Activated CD8-positive, alpha-beta memory T cell treated with anti-CD3 and anti-CD28 coated beads, Interleukin-2, amount 50 U/mL, for 1 hour (primary cell): Measurements from ENCODE around the gene MVK.

Experiments used
- DNase-seq: peaks from one replicate; pipeline ENCODE4 v3.0.0-alpha.2; 2020; ENCODE audit errors: extremely low read depth

The MVK gene

GRCh38 chr12:109544955-109545531, 28.6 kb upstream of the MVK start:
- no peak for DNase-seq

- no peak for DNase-seq
Observed at GRCh38 chr12:109545826-109546225, 27.8 kb upstream of the MVK start.

GRCh38 chr12:109547286-109547685, 26.3 kb upstream of the MVK start:
- DNase-seq, result no peak

DNA sequence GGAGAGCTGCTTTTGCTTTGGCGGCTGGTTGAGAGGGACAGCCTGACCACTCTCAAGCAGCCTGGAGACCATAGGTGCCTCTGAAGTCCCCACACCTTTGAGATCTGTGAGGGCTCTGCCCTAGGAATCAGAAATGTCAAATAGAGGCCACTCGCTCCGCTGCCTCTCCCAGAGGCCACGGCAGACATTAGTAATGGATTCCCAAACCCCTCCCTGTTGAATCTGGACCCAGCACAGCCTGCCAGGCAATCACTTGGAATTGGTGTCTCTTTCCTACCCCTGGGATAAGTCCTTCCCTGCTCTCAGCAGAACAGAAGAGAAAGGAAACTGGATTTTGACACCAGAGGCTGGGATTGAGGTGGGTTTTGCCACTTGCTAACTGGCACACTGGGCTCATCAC, 25.3 kb upstream of the MVK start:
- no peak for DNase-seq

- no peak for DNase-seq
Observed at GRCh38 chr12:109549613-109550270, 23.9 kb upstream of the MVK start.

GRCh38 chr12:109550281-109550680, 23.3 kb upstream of the MVK start:
- no peak for DNase-seq

- no peak for DNase-seq
Observed at GRCh38 chr12:109551108-109551507, 22.5 kb upstream of the MVK start.

DNA sequence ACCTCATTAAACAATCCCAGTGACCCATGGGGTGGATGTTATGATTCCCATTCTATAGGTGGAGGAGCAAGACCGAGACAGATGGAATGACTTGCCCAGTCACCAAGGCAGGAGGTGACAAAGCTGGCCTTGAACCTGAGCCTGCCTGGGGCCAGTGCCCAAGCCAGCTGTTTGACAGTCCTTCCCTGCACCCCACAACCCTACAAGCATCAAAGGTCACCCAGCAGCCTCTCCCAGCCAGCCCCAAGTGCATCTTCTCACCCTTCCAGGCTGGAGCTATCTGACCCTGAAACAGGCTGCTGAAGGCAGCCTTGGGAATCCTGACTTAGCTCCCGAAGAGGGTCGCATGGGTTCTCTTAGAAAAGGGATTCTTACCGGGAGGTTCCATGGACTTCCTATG, 20.6 kb upstream of the MVK start:
- DNase-seq, result no peak

GRCh38 chr12:109553483-109553882, 20.1 kb upstream of the MVK start:
- no peak for DNase-seq

GRCh38 chr12:109553906-109554500, 19.6 kb upstream of the MVK start:
- DNase-seq, result no peak

DNA sequence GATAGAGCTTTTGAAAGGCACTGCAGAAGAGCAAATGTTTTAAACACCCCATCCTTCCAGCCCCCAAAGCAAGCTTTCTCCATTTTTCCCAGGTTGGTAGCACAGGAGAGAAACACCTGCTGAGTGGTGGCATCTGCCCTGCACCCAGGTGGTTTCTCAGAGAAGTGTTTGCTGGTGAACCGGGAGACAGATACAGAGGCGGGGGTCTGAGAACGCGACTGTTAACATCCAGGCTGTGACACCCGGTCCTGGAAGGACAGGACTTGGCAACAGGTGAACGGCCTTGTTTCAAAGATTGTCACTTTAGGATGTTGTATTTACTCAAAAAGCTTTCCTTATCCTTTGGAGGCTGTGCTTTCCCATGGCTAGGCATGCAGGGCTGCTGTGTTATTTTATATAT, 18.8 kb upstream of the MVK start:
- no peak for DNase-seq

GRCh38 chr12:109555431-109556315, 17.9 kb upstream of the MVK start:
- DNase-seq, result no peak

DNA sequence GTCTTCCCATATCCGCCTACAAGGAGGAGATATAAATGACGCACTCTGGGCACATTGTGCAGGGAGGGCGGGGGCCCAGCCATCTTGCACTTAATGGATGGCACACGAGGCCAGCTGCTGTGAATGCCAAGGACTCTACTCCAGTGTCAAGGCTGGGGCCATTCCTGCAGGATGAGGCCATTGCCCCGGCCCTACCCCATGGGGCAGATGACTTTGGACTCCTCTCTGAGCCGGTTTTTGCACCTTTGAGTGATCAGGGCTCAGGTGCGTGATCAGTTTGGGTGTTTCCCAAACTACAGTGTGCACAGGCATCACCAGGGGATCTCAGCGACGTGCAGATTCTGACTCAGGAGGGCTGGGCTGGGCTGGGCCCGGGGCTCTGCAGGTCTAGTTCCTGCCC, 16.4 kb upstream of the MVK start:
- no peak for DNase-seq

DNA sequence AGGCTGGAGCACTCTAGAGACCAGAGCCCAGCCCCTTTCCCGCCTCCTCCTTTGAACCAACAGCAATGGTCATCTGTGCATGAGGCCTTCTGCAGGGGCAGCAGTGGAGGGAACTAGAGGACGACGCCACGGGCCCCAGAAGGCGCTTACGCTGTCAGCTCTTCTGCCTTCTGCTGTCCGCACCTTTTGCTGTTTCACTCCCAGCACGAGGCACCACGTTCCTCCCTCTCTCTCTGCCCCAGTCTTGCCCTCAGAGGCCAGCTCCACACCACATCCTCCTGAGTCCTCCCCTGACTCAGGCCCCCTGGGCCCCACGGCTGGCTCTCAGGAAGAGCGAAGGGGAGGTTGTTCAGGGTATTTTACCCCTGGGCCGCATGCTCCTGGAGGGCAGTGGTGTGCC, 15.8 kb upstream of the MVK start:
- no peak for DNase-seq

DNA sequence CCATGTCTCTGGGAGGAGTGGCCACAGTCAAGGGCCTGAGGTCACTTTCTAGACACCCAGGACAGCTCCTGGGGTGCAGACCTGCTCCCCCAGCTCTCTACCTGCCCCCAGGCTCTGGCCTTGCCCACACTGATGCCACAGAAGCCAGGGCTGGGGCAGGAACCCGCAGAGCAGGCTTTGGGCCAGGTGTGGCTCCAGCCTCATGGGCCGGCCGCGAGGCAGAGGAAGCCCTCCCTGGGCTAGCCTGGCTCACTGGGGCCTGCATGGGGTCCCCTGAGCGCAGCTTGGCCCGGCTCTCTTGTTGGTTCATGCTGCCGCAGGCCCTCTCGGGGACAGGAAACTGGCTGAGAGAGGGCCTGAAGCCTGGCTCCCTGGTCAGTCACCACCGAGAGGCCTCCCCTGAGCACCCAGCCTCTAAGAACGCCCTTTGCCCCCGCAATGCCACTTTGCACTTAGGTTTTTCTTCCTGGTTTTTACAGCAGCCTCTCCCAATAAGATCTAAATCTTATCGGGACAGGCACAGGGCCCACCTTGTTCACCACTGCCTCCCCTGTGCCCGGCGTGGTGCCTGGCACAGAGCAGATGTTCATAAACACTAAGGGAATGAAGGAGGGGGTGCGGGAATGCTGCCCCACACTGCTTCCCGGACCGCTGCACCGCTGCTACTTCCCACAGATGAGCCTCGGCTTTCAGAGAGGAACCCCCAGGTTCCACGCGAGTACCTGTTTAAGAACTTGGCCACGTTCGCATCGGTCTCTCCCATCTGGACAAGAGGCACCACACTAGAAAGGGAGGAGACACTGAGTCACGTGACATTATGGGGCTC, 15.0 kb upstream of the MVK start:
- no peak for DNase-seq

- no peak for DNase-seq
Observed at GRCh38 chr12:109559200-109559505, 14.4 kb upstream of the MVK start.

DNA sequence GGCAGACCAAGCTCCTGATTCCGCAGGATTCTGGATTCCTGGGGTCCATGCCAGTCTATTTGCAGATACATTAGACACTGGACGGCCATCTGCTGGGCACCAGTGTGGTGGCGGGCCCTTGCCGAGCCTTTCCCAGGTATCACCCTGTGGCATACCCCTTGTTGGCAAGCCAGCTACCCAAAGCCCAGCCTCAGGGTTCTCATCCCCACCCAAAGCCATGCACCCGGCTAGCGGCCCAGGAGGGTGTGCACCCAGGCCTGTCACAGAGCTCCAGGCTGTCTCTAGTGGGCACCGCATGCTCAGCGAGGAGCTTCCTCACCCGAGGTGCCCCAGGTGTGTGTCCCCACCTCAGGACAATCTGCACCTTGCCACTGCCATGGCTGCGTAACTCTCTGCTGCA, 14.0 kb upstream of the MVK start:
- DNase-seq, result no peak

DNA sequence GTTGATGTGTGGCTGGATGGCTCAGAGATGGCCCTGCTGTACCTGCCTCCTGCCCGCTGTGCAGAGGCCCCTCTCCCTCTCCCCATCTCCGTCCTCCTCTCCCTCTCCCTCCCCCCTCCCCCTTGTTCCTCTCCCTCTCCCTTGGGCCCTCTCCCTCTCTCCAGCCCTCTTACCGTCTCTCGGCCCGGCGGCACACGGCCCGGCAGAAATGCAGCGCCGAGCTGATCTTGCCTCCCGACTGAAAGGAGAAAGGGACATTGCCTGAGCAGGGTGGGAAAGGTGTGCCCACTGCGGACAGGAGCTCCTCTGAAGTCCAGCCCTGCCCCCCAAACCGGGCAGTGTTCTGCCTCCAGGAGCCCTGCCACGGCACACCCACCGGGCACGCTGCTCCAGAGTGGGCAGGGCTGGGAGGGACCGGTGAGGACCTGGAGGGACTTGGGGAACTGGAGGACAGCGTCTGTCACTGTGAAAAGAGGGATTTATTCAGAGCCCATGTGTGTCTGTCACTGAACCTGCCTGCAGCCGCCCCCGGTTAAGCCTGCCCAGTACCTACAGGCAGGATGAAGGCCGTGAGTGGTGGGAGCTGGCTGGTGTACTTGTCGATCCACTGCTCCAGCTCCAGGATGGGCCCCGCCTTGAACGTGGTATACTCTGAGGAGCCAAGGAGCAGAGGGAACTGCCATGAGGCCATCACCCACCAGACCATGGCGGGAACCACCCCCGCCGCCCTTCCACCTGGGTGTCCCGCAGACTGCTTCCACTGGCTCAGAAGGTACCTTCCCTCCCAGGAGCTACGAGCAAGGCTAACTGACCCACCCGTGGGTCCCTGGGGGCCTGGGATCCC, 12.5 kb upstream of the MVK start:
- DNase-seq, result no peak

GRCh38 chr12:109561711-109562030, 11.9 kb upstream of the MVK start:
- DNase-seq, result no peak

- DNase-seq, result no peak
Observed at GRCh38 chr12:109562871-109563270, 10.7 kb upstream of the MVK start.
